ENCODE data around the gene RRP7A.

GRCh38 chr22:42493393-42493792 is 26.2 kb downstream of the RRP7A start:
- TF ChIP-seq CTCF (IDR thresholded peaks at IDR 0.05; ENCODE audit: borderline replicate concordance, extremely low read depth, low read length, poor library complexity, severe bottlenecking) (no peak), EZH2 (IDR thresholded peaks at IDR 0.05; ENCODE audit: borderline replicate concordance, low read depth, low read length, severe bottlenecking) (no peak)
